IMR-90 (cell line): ENCODE data around the gene GCG. TPM values are rescaled to one million over a fixed set of nuclear protein-coding genes. Genes with fewer than 3 reads are reported as not detected.

Source experiments
- ATAC-seq: fragments of 200-7000 bp; cut with Tn5 transposase; 2 replicates; pipeline ENCODE4 v1.9.1; 2020; ENCODE audit warnings: low read depth, mild to moderate bottlenecking, moderate library complexity
- BruUV-seq: library from RNA; stranded (reverse); fragments of 400-500 nt; replicated peaks from 2 replicates; lab custom pipeline; 2021; lab: Mats Ljungman, UMichigan
- CTCF ChIA-PET: fragments of 300-600 bp; formaldehyde crosslinking; extraction: SDS; loops from one replicate; lab custom pipeline; 2021; ENCODE audit warnings: antibody characterized with exemption; lab: Yijun Ruan, JAX
- POLR2A ChIA-PET: fragments of 300-600 bp; sonication (Branson Sonifier 250); formaldehyde crosslinking; loops from one replicate; lab custom pipeline; 2022; ENCODE audit warnings: antibody characterized with exemption; ENCODE audit not compliant: unreplicated experiment; lab: Charles Lee
- DNase-seq: peaks from one replicate; pipeline ENCODE4 v3.0.0; 2013
- H2AFZ ChIP-seq: replicated peaks from 2 replicates; pipeline ENCODE3; 2013; ENCODE audit warnings: low read length, mild to moderate bottlenecking; ENCODE audit not compliant: poor library complexity
- H2AK5ac ChIP-seq: 2 replicates; pipeline ENCODE4 v1.6.1; 2013; ENCODE audit warnings: low read depth, low read length, inconsistent platforms
- H2AK9ac ChIP-seq: replicated peaks from 2 replicates; pipeline ENCODE3; 2013; ENCODE audit warnings: mild to moderate bottlenecking, low read depth, low read length, moderate library complexity; ENCODE audit not compliant: poor library complexity
- H2BK120ac ChIP-seq: 2 replicates; pipeline ENCODE4 v1.6.1; 2013; ENCODE audit warnings: low read depth, low read length, inconsistent platforms
- H2BK15ac ChIP-seq: 3 replicates; pipeline ENCODE4 v1.6.1; 2013; ENCODE audit warnings: low read depth, low read length, inconsistent platforms
- H2BK20ac ChIP-seq: 2 replicates; pipeline ENCODE4 v1.6.1; 2013; ENCODE audit warnings: low read depth, mild to moderate bottlenecking, inconsistent platforms, low read length, moderate library complexity
- H2BK5ac ChIP-seq: 2 replicates; pipeline ENCODE4 v1.6.1; 2013; ENCODE audit warnings: mild to moderate bottlenecking, low read depth, low read length, inconsistent platforms; ENCODE audit not compliant: poor library complexity, severe bottlenecking
- H3K14ac ChIP-seq: replicated peaks from 2 replicates; pipeline ENCODE4 v1.6.1; 2013; ENCODE audit warnings: low read depth, low read length, inconsistent platforms
- H3K18ac ChIP-seq: 2 replicates; pipeline ENCODE4 v1.6.1; 2013; ENCODE audit warnings: low read depth, low read length, control low read depth
- H3K23ac ChIP-seq: 2 replicates; pipeline ENCODE4 v1.6.1; 2013; ENCODE audit warnings: low read depth, low read length, inconsistent platforms
- H3K27ac ChIP-seq: 2 replicates; pipeline ENCODE4 v1.5.1; 2013; ENCODE audit warnings: mild to moderate bottlenecking, control low read depth, low read length; ENCODE audit not compliant: insufficient read depth
- H3K27me3 ChIP-seq: 2 replicates; pipeline ENCODE4 v1.6.1; 2013; ENCODE audit warnings: low read length; ENCODE audit not compliant: control insufficient read depth, insufficient read depth
- H3K36me3 ChIP-seq: 2 replicates; pipeline ENCODE4 v1.6.1; 2013; ENCODE audit warnings: low read length, mixed read lengths; ENCODE audit not compliant: control insufficient read depth, insufficient read depth
- H3K4ac ChIP-seq: 2 replicates; pipeline ENCODE4 v1.6.1; 2013; ENCODE audit warnings: low read depth, low read length, inconsistent platforms
- H3K4me1 ChIP-seq: 2 replicates; pipeline ENCODE4 v1.6.1; 2013; ENCODE audit warnings: low read length, mixed read lengths; ENCODE audit not compliant: control insufficient read depth, insufficient read depth
- H3K4me2 ChIP-seq: 2 replicates; pipeline ENCODE4 v1.6.1; 2013; ENCODE audit warnings: low read depth, mild to moderate bottlenecking, control low read depth, low read length, moderate library complexity
- H3K4me3 ChIP-seq: 2 replicates; pipeline ENCODE4 v1.5.1; 2013; ENCODE audit warnings: low read depth, mild to moderate bottlenecking, control low read depth, low read length, moderate library complexity; ENCODE audit not compliant: insufficient read depth
- H3K56ac ChIP-seq: 2 replicates; pipeline ENCODE4 v1.6.1; 2013; ENCODE audit warnings: low read length, inconsistent platforms; ENCODE audit not compliant: insufficient read depth; ENCODE audit errors: extremely low read depth
- H3K79me1 ChIP-seq, 2 experiments: 2 replicates each; pipeline ENCODE4 v1.6.1; 2013; ENCODE audit warnings: low read length in 2 of 2, inconsistent platforms in 1 of 2, low read depth in 1 of 2
- H3K9ac ChIP-seq: 2 replicates; pipeline ENCODE4 v1.6.1; 2013; ENCODE audit warnings: low read depth, low read length, control low read depth
- H3K9me1 ChIP-seq: 2 replicates; pipeline ENCODE4 v1.6.1; 2013; ENCODE audit warnings: low read length, inconsistent platforms; ENCODE audit not compliant: insufficient read depth
- H3K9me3 ChIP-seq: 2 replicates; pipeline ENCODE4 v1.6.1; 2013; ENCODE audit warnings: low read length; ENCODE audit not compliant: control insufficient read depth, insufficient read depth
- H4K20me1 ChIP-seq: 2 replicates; pipeline ENCODE4 v1.6.1; 2013; ENCODE audit warnings: low read length, inconsistent platforms; ENCODE audit not compliant: insufficient read depth
- H4K5ac ChIP-seq: 2 replicates; pipeline ENCODE4 v1.6.1; 2013; ENCODE audit warnings: mild to moderate bottlenecking, low read depth, low read length, control low read depth
- H4K8ac ChIP-seq, 2 experiments: 2 replicates each; pipeline ENCODE4 v1.6.1; 2013; ENCODE audit warnings: low read depth in 2 of 2, low read length in 2 of 2, control low read depth in 1 of 2, inconsistent platforms in 1 of 2
- H4K91ac ChIP-seq: 2 replicates; pipeline ENCODE4 v1.6.1; 2013; ENCODE audit warnings: low read depth, low read length, inconsistent platforms; ENCODE audit not compliant: insufficient read depth
- CHD1 ChIP-seq: IDR thresholded peaks from 2 replicates; pipeline ENCODE4 v1.6.1; 2012; ENCODE audit warnings: low read depth, low read length, improper control_type of control experiment
- MAFK ChIP-seq: IDR thresholded peaks from 2 replicates; pipeline ENCODE4 v1.6.1; 2012; ENCODE audit warnings: low read depth, low read length, improper control_type of control experiment
- MAZ ChIP-seq: IDR thresholded peaks from 2 replicates; pipeline ENCODE4 v1.6.1; 2012; ENCODE audit warnings: low read depth, mild to moderate bottlenecking, low read length, improper control_type of control experiment, moderate library complexity, borderline replicate concordance
- MXI1 ChIP-seq: IDR thresholded peaks from 2 replicates; pipeline ENCODE4 v1.6.1; 2012; ENCODE audit warnings: low read depth, mild to moderate bottlenecking, low read length, moderate library complexity, borderline replicate concordance
- NFE2L2 ChIP-seq: fragments of 150-350 bp; IDR thresholded peaks from 2 replicates; pipeline ENCODE4 v1.6.1; 2016; ENCODE audit warnings: low read depth, mild to moderate bottlenecking, low read length
- RAD21 ChIP-seq: IDR thresholded peaks from 2 replicates; pipeline ENCODE4 v1.6.1; 2012; ENCODE audit warnings: low read length, improper control_type of control experiment
- RCOR1 ChIP-seq: IDR thresholded peaks from 2 replicates; pipeline ENCODE4 v1.6.1; 2012; ENCODE audit warnings: mild to moderate bottlenecking, low read length, improper control_type of control experiment; ENCODE audit not compliant: insufficient replicate concordance
- WGBS, 2 experiments: methylation state at CpG; one replicate each; pipeline versions ENCODE4 v1.1.5 to v1.1.7; 2013; ENCODE audit warnings: missing lambda C conversion rate in 2 of 2; ENCODE audit not compliant: insufficient read length in 1 of 2; ENCODE audit errors: extremely low coverage in 2 of 2; 5-methylcytosine and 5-hydroxymethylcytosine counted together
- dilution Hi-C: fragments of 300-500 bp; cut with HindIII; formaldehyde crosslinking; loops from one replicate; pipeline ENCODE4 v1.14.3; 2018; ENCODE audit warnings: low sequenced_read_pairs; ENCODE audit not compliant: unreplicated experiment
- in situ Hi-C: fragments of 300-500 bp; cut with MboI; formaldehyde crosslinking; loops from 3 replicates; pipeline ENCODE4 v1.14.3; 2019; ENCODE audit warnings: low sequenced_read_pairs, inconsistent platforms, mixed read lengths
- intact Hi-C: fragments of 100-400 bp; cut with micrococcal nuclease; formaldehyde crosslinking; loops from 2 replicates; pipeline ENCODE4 v1.10.0; 2022
- polyA plus RNA-seq, 3 experiments: library from polyadenylated mRNA; depleted of rRNA; stranded (reverse); fragments of >200 nt; gene quantifications; 2 replicates each; pipeline ENCODE4 v1.2.3, GENCODE V29; 2012; ENCODE audit warnings: low replicate concordance in 1 of 3
- total RNA-seq: library from RNA; depleted of rRNA; stranded (reverse); fragments of >200 nt; gene quantifications from 2 replicates; pipeline ENCODE4 v1.2.3, GENCODE V29; 2012
- TF ChIP-seq, protein P1 (sequence below): fragments of 150-350 bp; IDR thresholded peaks from 2 replicates; pipeline ENCODE4 v1.6.1; 2016; ENCODE audit warnings: low read depth, mild to moderate bottlenecking, low read length, moderate library complexity, borderline replicate concordance

Gene GCG
- total and polyA plus RNA-seq, 2 of the 4 experiments (the other 2 are of a cell fraction), result not detected

DNA sequence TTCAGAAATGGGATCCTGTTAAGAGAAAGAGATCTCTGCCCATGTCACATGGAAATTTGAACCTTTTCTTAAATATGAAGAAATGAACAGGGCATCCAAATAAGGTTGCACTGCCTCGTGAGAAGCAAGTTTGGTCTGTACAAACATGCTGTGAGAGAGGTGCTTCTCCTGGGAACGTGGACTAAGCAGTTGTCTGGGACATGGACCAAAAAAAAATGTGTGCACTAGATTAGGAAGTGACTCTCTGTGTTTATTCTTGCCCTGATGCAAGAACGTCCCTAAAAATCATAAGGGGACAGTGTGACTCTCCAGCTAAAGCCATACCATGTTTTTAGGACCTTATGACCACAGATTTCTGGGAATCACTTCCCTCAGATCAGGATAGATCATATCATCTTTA is 23.7 kb upstream of the GCG start:
- TF ChIP-seq NFE2L2 (no peak), RAD21 (no peak), RCOR1 (no peak), MAZ (no peak), MAFK (no peak), MXI1 (no peak), CHD1 (no peak)
- TF ChIP-seq, protein P1, sequence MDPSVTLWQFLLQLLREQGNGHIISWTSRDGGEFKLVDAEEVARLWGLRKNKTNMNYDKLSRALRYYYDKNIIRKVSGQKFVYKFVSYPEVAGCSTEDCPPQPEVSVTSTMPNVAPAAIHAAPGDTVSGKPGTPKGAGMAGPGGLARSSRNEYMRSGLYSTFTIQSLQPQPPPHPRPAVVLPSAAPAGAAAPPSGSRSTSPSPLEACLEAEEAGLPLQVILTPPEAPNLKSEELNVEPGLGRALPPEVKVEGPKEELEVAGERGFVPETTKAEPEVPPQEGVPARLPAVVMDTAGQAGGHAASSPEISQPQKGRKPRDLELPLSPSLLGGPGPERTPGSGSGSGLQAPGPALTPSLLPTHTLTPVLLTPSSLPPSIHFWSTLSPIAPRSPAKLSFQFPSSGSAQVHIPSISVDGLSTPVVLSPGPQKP, result no peak
- no peak overlapping the region for H3K4me3 ChIP-seq
- H2BK120ac ChIP-seq, result no peak overlapping the region
- H3K23ac ChIP-seq, result no peak overlapping the region
- no peaks in the 10 kb centered on the region for H3K79me1 ChIP-seq
- H4K20me1 ChIP-seq, result no peaks in the 10 kb centered on the region; the same call in 1 of the 2 replicates
- no peak overlapping the region for H3K9ac ChIP-seq
- H3K14ac ChIP-seq, result no peak overlapping the region
- H3K4me1 ChIP-seq, result peaks cover 8% of the 10 kb centered on the region
- peak overlapping the region; percentile 41; the same call in 1 of the 2 replicates for H3K18ac ChIP-seq
- H3K56ac ChIP-seq, result no peak overlapping the region
- intact Hi-C loops (loop anchor here (2.0 kb wide), 1 partner anchor 13 kb away; no protein-coding TSS in a partner anchor), dilution Hi-C loops (no loop called here), in situ Hi-C loops (no loop called here)
- no peaks in the 10 kb centered on the region for H3K9me3 ChIP-seq
- H3K27me3 ChIP-seq, result no peaks in the 10 kb centered on the region
- H2AK9ac ChIP-seq, result no peak overlapping the region
- peak overlapping the region; percentile 34 for H2BK5ac ChIP-seq
- H3K27ac ChIP-seq, result no peak overlapping the region
- WGBS, 2 experiments, result 50% methylated on average over 2 of the region's 3 CpGs; no CpG with 5 or more reads in 1 of the 2 experiments
- no peak overlapping the region for H3K4ac ChIP-seq
- H2BK15ac ChIP-seq, result no peak overlapping the region
- ChIA-PET POLR2A (no interaction called here), CTCF (interaction anchor here (1.2 to 1.4 kb wide), 2 partner anchors 10 kb away, joined by 3 to 4 read pairs; no protein-coding TSS in a partner anchor)
- no peak overlapping the region for H2BK20ac ChIP-seq
- DNase-seq (no peak), ATAC-seq (no peak; the same call in 1 of the 2 replicates)
- no peak overlapping the region for H4K91ac ChIP-seq
- BruUV-seq, result no TSS peak
- H2AK5ac ChIP-seq, result no peak overlapping the region
- peaks cover 5% of the 10 kb centered on the region; the same call in 1 of the 2 replicates for H3K9me1 ChIP-seq
- H4K8ac ChIP-seq, result peak overlapping the region in 1 of 2 experiments; percentile 46; a peak in 1 of 4 replicates
- H4K5ac ChIP-seq, result no peak overlapping the region; the same call in 1 of the 2 replicates
- H3K36me3 ChIP-seq, result peaks cover 19% of the 10 kb centered on the region
- H2AFZ ChIP-seq, result no peak overlapping the region
- H3K4me2 ChIP-seq, result no peak overlapping the region
